HG03196 (cell line): ENCODE data around the gene TRIM37.

Source experiments
- ATAC-seq: cut with Tn5 transposase; IDR thresholded peaks from one replicate; pipeline ENCODE4 v1.9.1; 2021; ENCODE audit not compliant: unreplicated experiment

The TRIM37 gene

DNA sequence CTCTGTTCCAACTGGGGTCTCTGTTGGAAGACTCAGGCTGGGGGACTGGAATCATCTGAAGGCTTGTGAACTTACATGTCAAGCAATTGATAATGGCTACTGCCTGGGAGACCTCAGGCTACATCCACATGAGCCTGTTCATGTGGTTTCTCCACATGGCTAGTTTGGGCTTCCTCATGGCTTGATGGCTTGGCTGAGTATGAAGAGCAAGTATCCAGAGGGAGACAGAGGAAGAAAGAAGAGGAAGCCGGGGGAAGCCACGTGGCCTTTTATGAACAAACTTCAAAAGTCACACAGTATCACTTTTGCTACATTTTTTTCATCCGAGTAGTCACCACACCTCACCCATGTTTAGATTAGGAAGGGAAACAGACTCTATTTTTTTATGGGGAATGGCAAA lies 158.9 kb downstream of the TRIM37 start:
- no peak for ATAC-seq

DNA sequence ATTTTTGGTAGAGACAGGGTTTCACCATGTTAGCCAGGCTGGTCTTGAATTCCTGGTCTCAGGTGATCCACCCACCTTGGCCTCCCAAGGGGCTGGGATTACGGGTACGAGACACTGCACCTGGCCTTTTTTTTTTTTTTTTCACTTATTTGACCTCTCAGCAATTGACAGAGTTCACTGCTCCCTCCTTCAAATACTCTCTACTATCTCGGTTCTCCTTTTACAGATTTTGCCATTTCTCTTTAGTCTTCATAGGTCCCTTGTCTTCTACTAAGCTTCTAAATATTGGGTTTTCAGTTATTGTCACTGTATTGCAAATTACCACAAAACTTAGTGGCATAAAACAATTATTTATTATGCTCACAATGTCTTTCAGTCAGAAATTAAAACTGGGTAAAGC lies 159.3 kb downstream of the TRIM37 start:
- ATAC-seq = no peak

DNA sequence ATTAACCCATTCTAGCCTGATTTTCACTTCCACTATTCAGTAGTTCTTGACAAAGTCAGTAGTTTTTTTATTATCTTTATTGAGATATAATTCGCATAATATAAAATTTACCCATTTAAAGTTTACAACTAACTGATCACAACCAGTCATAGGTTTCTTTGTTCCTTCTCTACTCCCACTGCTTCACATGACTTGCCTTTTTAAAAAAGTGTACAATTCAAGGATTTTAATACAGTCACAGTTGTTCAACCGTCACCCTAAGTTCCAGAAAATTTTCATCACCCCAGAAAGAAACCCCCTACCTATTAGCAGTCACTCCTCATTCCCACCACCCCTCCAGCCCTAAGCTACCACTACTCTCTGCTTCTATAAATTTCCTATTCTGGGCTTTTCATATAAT lies 162.5 kb downstream of the TRIM37 start:
- no peak for ATAC-seq

DNA sequence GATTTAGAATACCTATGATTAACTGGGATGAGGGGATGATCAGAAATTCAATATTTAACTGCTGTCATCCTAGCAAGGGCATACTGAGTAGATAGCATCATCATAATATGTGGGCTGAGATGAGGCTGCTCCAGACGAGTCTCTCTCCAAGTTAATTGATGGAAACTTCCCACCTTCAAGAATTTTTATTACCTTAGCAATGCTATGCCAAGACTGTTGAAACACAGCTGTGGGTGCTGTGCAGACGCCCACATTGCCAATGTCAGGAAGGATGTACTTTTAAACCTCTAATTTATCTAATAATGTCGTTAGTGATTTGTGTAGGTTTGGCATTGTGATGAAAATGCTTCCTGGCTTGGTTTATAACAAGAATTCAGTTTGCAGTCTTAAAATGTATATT lies 170.4 kb downstream of the TRIM37 start:
- no peak for ATAC-seq

DNA sequence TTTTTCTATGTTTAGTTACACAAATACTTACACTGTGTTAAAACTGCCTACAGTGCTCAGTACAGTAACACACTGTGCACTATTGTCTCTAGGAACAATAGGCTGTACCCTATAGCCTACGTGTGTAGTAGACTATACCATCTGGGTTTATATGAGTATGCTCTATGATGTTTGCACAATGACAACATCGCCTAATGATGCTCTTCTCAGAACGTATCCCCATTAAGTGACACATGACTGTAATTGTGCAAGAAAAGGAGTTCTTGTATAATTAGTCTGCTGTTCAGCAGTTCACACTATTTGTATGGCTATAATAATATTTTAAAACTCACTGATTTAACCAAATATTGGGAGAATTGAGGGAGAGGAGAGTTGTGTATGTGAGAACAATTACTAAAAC lies 173.7 kb downstream of the TRIM37 start:
- ATAC-seq = no peak
